ENCODE measurements around the gene CSH1.

DNA sequence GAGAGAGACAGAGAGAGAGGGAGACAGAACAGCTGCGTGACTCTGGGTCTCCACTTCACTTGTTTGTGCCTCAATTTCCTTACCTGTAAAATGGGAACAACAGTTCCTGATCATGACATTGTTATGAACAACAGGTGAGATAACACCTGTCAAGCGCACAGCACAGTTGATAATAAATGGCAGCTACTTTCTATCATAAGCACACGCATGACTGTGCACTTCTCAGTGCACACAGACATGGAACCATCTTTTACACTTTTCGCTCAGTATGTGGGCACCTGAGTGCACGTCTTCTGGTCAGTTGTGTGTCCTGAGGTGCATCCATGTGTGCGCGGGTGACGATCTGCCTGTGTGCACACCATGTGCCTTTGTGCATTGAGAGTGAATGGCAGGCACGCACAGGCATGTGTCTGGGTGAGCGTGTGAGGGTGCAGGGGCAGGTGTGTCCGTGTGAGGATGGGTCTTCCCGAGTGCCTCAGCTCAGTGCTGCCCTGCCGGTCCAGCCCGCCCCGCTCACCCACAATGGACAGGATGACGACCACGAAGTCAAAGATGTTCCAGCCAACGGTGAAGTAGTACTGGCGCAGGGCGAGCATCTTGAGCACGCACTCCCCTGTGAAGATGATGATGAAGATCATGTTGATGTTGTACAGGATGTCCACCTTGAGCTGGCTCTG is 46.1 kb upstream of the CSH1 start:
- TF ChIP-seq ATF3 (IDR thresholded peaks at IDR 0.05) (no peak), CTCF (IDR thresholded peaks at IDR 0.05; ENCODE audit: low read depth, low read length, missing input control) (no peak), JUND (IDR thresholded peaks at IDR 0.05) (no peak), SP1 (IDR thresholded peaks at IDR 0.05) (no peak), RAD21 (IDR thresholded peaks at IDR 0.05) (no peak), YY1 (IDR thresholded peaks at IDR 0.05) (no peak), EGR1 (IDR thresholded peaks at IDR 0.05; ENCODE audit: low read depth in 2 of 2) (no peak), FOXA1 (IDR thresholded peaks at IDR 0.05) (no peak), TAF1 (conservative IDR thresholded peaks at IDR 0.05) (no peak), MAX (IDR thresholded peaks at IDR 0.05) (no peak)
- TF ChIP-seq, protein P1, sequence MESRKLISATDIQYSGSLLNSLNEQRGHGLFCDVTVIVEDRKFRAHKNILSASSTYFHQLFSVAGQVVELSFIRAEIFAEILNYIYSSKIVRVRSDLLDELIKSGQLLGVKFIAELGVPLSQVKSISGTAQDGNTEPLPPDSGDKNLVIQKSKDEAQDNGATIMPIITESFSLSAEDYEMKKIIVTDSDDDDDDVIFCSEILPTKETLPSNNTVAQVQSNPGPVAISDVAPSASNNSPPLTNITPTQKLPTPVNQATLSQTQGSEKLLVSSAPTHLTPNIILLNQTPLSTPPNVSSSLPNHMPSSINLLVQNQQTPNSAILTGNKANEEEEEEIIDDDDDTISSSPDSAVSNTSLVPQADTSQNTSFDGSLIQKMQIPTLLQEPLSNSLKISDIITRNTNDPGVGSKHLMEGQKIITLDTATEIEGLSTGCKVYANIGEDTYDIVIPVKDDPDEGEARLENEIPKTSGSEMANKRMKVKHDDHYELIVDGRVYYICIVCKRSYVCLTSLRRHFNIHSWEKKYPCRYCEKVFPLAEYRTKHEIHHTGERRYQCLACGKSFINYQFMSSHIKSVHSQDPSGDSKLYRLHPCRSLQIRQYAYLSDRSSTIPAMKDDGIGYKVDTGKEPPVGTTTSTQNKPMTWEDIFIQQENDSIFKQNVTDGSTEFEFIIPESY (IDR thresholded peaks at IDR 0.05) = no peak

Data from liver (tissue), 3 donors.